Right lobe of liver (tissue), 6 donors: ENCODE measurements around the gene URAD. TPM values are rescaled to one million over a fixed set of nuclear protein-coding genes. Genes with fewer than 3 reads are reported as not detected.
A peak's percentile ranks its signal among the peaks of the same experiment; 100 is the strongest.

ENCODE experiments used
- ATAC-seq, 4 donors: fragments of 200-7000 bp; cut with Tn5 transposase; one replicate each; pipeline ENCODE4 v1.9.1; 2020; ENCODE audit warnings: mild to moderate bottlenecking in 4 of 4, moderate library complexity in 4 of 4
- DNase-seq, 3 donors: peaks; one replicate each; pipeline ENCODE4 v3.0.0-alpha.2; 2020
- H3K27ac ChIP-seq, 3 donors: fragments of 200-600 bp; one replicate each; pipeline ENCODE4 v1.8.0; 2022
- H3K27me3 ChIP-seq, 2 donors: fragments of 200-600 bp; one replicate each; pipeline ENCODE4 v1.8.0; 2022
- H3K36me3 ChIP-seq, 4 donors: fragments of 200-600 bp; sonication (generic) in 1 of 4; one replicate each; pipeline versions ENCODE4 v1.5.1 to v1.8.0; 2017 to 2022; ENCODE audit warnings: control low read depth in 1 of 4
- H3K4me1 ChIP-seq, 4 donors: fragments of 200-600 bp; sonication (generic) in 1 of 4; one replicate each; pipeline versions ENCODE4 v1.5.1 to v1.8.0; 2017 to 2022; ENCODE audit warnings: control low read depth in 1 of 4
- H3K4me3 ChIP-seq, 3 donors: fragments of 200-600 bp; one replicate each; pipeline ENCODE4 v1.8.0; 2022
- H3K9me3 ChIP-seq, 4 donors: fragments of 200-600 bp; sonication (generic) in 1 of 4; one replicate each; pipeline versions ENCODE4 v1.5.1 to v1.8.0; 2017 to 2022; ENCODE audit warnings: control low read depth in 1 of 4
- CTCF ChIP-seq, 4 donors: fragments of 200-600 bp in 3 of 4; fragments of 450-650 bp in 1 of 4; IDR thresholded peaks; one replicate each; pipeline versions ENCODE4 v1.5.1 to v1.8.0; 2016 to 2022; ENCODE audit warnings: antibody characterized with exemption in 4 of 4, mild to moderate bottlenecking in 2 of 4
- POLR2A ChIP-seq: fragments of 450-650 bp; IDR thresholded peaks from one replicate; pipeline ENCODE4 v1.6.1; 2017; ENCODE audit warnings: antibody characterized with exemption, mild to moderate bottlenecking
- WGBS: methylation state at CpG from one replicate; pipeline ENCODE4 v1.1.6; 2018; ENCODE audit warnings: low coverage, low lambda C conversion rate; ENCODE audit not compliant: insufficient coverage; ENCODE audit errors: missing lambda C conversion rate; 5-methylcytosine and 5-hydroxymethylcytosine counted together
- intact Hi-C, 2 donors: fragments of 100-400 bp; cut with DNase I; formaldehyde crosslinking; loops; one replicate each; pipeline versions ENCODE4 v1.11.2 to v1.14.1; 2022
- total RNA-seq, 6 experiments: library from RNA; depleted of rRNA in 2 of 6; stranded (reverse); fragments of >200 nt in 2 of 6; fragmentation: NEBNext Ultra II Directional in 3 of 6; extraction: Animal tissue kit (Norgen Biotek cat#: 25700) in 3 of 6; gene quantifications; one replicate each; pipeline versions ENCODE4 v1.1.0 to v1.2.4, GENCODE V29; 2016 to 2023
- donor health status: DM: no; HTN: yes; CAD: no.
- donor health status: DM: no; HTN: no; CAD: no.
- donor health status: DM: no; HTN: no; CAD: no.
- donor health status: DM: no; HTN: yes; CAD: no.
- donor health status: DM: no; HTN: yes; CAD: no.

The URAD gene
- total RNA-seq, 6 experiments from 2014 or later = not detected

GRCh38 chr13:27979765-27980279, 8.7 kb downstream of the URAD start:
- intact Hi-C loops = loop anchor here in 1 of 2 donors (10.0 kb wide), 1 partner anchor 615 kb away; no protein-coding TSS in a partner anchor

GRCh38 chr13:27979001-27979643, 9.4 kb downstream of the URAD start:
- H3K27me3 ChIP-seq = peaks cover 12 to 50% of the 10 kb centered on the region in 2 donors
- intact Hi-C loops = no loop called here
- peak in 1 of 3 donors; percentile 20 for DNase-seq
- no peak overlapping the region for H3K4me3 ChIP-seq
- no peaks in the 10 kb centered on the region for H3K9me3 ChIP-seq
- H3K36me3 ChIP-seq = no peaks in the 10 kb centered on the region
- H3K27ac ChIP-seq = no peak overlapping the region
- H3K4me1 ChIP-seq = peaks cover 0 to 21% (median 4%) of the 10 kb centered on the region in 4 donors
- WGBS = 12% methylated on average over 15 of the region's 15 CpGs
- no peak for TF ChIP-seq CTCF (IDR thresholded peaks at IDR 0.05)
- no peak for TF ChIP-seq POLR2A
- no peak for ATAC-seq

More at GRCh38 chr13:27979765-27980279, 8.7 kb downstream of the URAD start:
- DNase-seq = peak in 1 of 3 donors; percentile 6
- ATAC-seq = no peak
- H3K4me3 ChIP-seq = no peak overlapping the region
- WGBS = 9% methylated on average over 13 of the region's 15 CpGs
- no peaks in the 10 kb centered on the region for H3K9me3 ChIP-seq
- H3K36me3 ChIP-seq = no peaks in the 10 kb centered on the region
- peaks cover 0 to 21% (median 4%) of the 10 kb centered on the region in 4 donors for H3K4me1 ChIP-seq
- no peak overlapping the region for H3K27ac ChIP-seq
- H3K27me3 ChIP-seq = peaks cover 12 to 50% of the 10 kb centered on the region in 2 donors
- TF ChIP-seq POLR2A (no peak), CTCF (IDR thresholded peaks at IDR 0.05) (no peak)

- peak in 1 of 3 donors; percentile 33 for DNase-seq
- peaks cover 12 to 50% of the 10 kb centered on the region in 2 donors for H3K27me3 ChIP-seq
Measured at GRCh38 chr13:27978301-27978968, 10.1 kb downstream of the URAD start.

More at GRCh38 chr13:27978301-27978968, 10.1 kb downstream of the URAD start:
- Histone ChIP-seq H3K27ac (no peak overlapping the region), H3K36me3 (no peaks in the 10 kb centered on the region), H3K4me3 (no peak overlapping the region), H3K9me3 (no peaks in the 10 kb centered on the region), H3K4me1 (peaks cover 0 to 21% (median 4%) of the 10 kb centered on the region in 4 donors)
- intact Hi-C loops = no loop called here
- WGBS = 4% methylated on average over 21 of the region's 65 CpGs
- no peak for TF ChIP-seq CTCF (IDR thresholded peaks at IDR 0.05)
- no peak for TF ChIP-seq POLR2A
- ATAC-seq = no peak
